Lower leg skin (tissue), 3 donors: ENCODE data around the gene FOXJ3.

ENCODE experiments used
- POLR2A ChIP-seq, 2 donors: fragments of 450-650 bp; IDR thresholded peaks; one replicate each; pipeline ENCODE4 v1.6.1; 2016 to 2017; ENCODE audit warnings: antibody characterized with exemption in 2 of 2, mild to moderate bottlenecking in 1 of 2, moderate library complexity in 1 of 2
- TF ChIP-seq, protein P1 (sequence below), 3 donors: fragments of 450-650 bp; IDR thresholded peaks; one replicate each; pipeline ENCODE4 v1.5.1; 2016; ENCODE audit warnings: antibody characterized with exemption in 3 of 3, mild to moderate bottlenecking in 3 of 3, moderate library complexity in 2 of 3

DNA sequence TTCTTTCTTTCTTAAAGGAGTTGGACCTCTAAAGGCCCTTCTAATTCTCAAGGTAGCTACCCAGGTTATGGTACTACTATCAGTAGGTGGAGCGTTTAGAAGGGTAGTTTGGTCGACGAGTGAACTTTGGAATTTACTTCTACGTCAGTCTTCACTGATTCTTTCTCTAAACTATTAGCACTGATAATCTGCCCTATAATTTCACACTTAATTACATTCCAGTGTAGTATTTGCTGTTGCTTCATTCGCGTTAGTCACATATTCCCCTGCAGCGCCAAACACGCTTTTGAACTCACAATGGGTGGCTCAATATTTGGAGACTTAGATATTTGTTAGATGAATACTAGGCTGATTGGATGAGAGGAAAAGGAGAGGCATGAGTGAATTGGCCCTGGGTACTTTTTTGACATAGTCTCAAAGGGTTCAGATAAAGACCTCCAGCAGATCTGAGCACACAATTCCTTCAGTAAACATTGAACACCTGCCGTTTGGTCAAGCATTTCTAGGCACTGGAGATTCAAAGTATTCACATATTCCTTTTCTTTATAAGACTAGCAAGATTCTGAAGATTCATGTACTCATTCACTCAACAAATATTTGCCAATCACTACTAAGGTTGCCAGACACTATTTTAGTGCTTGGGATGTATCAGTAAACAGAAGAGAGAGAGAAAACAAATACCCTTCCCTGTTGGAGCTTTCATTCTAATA, 929 bp upstream of the FOXJ3 start:
- TF ChIP-seq, protein P1, sequence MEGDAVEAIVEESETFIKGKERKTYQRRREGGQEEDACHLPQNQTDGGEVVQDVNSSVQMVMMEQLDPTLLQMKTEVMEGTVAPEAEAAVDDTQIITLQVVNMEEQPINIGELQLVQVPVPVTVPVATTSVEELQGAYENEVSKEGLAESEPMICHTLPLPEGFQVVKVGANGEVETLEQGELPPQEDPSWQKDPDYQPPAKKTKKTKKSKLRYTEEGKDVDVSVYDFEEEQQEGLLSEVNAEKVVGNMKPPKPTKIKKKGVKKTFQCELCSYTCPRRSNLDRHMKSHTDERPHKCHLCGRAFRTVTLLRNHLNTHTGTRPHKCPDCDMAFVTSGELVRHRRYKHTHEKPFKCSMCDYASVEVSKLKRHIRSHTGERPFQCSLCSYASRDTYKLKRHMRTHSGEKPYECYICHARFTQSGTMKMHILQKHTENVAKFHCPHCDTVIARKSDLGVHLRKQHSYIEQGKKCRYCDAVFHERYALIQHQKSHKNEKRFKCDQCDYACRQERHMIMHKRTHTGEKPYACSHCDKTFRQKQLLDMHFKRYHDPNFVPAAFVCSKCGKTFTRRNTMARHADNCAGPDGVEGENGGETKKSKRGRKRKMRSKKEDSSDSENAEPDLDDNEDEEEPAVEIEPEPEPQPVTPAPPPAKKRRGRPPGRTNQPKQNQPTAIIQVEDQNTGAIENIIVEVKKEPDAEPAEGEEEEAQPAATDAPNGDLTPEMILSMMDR (IDR thresholded peaks at IDR 0.05) = no peak
- no peak for TF ChIP-seq POLR2A (IDR thresholded peaks at IDR 0.05)
